HG02642 (cell line): ENCODE measurements around the gene SLC17A9.
A peak's percentile ranks its signal among the peaks of the same experiment; 100 is the strongest.

Source experiments
- ATAC-seq: cut with Tn5 transposase; IDR thresholded peaks from one replicate; pipeline ENCODE4 v1.9.1; 2021; ENCODE audit warnings: mild to moderate bottlenecking; ENCODE audit not compliant: unreplicated experiment, poor library complexity

The SLC17A9 gene

GRCh38 chr20:62937268-62938104 is 15.0 kb upstream of the SLC17A9 start:
- peak; percentile 85 for ATAC-seq

- peak; percentile 48 for ATAC-seq
These were observed 14.2 kb upstream of the SLC17A9 start, which contains the start of gene GID8 for GRCh38 chr20:62938105-62938888. Gene GID8 (plus strand): TSS chr20:62938147. CDS start chr20:62941503, 3,356 bp downstream.

- no peak for ATAC-seq
These were observed 11.6 kb upstream of the SLC17A9 start for GRCh38 chr20:62940875-62941274.

- no peak for ATAC-seq
These were observed 10.7 kb upstream of the SLC17A9 start for GRCh38 chr20:62941792-62942191.

DNA sequence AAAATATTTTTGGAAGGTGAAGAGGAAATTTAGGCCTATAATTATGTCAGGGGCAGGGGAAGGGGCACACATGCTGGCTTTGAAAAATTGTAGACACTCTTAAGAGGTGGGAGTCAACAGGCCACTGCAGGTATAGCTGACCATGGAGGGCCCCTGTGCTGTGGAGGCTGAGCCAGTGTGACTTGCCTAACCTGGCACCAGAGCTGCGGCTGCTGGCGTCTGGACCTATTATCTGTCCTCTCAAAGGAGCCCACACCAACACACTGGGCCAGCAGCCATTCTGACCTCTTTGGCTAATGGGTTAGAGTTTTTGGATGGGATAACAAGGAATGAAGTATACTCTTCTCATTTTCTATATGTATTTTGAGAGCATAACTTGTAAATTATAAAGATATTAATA is 10.1 kb upstream of the SLC17A9 start:
- no peak for ATAC-seq

DNA sequence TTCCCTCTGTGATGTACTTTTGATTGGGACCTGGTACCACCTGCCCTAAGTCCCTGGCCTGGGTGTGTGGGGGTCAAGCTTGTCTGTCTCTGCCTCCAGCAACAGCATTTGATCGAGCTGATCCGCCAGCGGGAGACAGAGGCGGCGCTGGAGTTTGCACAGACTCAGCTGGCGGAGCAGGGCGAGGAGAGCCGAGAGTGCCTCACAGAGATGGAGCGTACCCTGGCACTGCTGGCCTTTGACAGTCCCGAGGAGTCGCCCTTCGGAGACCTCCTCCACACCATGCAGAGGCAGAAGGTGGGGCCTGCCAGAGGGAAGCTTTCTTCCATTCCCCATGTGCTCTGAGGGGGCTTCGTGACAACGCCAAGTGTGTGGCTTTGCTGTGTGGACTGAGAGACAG is 9.1 kb upstream of the SLC17A9 start:
- no peak for ATAC-seq

DNA sequence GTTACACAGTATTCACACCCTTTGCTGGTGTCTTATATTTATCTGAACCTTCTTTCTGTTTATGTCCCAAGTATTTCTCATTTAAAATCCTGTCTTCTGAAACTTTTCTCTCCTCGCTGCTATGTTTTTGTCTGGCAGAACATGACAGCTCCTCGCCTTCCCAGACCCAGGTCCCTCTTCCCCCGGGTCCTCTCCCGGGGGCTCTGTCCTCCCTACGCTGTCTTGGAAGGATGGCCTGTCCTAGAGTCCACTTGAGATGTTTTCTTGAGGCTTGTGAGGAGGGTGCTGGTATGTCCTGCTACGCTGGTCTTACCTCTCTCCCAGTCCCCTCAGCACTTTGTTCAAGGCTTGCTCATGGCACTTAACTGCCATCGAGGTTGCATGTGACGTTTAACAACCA is 8.3 kb upstream of the SLC17A9 start:
- ATAC-seq, result no peak

DNA sequence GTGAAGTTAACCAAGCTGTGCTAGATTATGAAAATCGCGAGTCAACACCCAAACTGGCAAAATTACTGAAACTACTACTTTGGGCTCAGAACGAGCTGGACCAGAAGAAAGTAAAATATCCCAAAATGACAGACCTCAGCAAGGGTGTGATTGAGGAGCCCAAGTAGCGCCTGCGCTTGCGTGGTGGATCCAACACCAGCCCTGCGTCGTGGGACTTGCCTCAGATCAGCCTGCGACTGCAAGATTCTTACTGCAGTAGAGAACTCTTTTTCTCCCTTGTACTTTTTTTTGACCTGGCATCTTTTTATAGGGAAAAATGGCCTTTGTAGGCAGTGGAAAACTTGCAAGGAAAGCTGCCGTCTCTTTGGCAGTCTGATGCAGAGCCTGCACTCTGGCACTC is 7.8 kb upstream of the SLC17A9 start:
- ATAC-seq, result no peak

GRCh38 chr20:62945771-62946339 is 6.7 kb upstream of the SLC17A9 start:
- ATAC-seq, result no peak

- ATAC-seq, result no peak
These were observed 5.6 kb upstream of the SLC17A9 start for GRCh38 chr20:62946918-62947317.

GRCh38 chr20:62947532-62948300 is 4.8 kb upstream of the SLC17A9 start:
- ATAC-seq, result no peak

DNA sequence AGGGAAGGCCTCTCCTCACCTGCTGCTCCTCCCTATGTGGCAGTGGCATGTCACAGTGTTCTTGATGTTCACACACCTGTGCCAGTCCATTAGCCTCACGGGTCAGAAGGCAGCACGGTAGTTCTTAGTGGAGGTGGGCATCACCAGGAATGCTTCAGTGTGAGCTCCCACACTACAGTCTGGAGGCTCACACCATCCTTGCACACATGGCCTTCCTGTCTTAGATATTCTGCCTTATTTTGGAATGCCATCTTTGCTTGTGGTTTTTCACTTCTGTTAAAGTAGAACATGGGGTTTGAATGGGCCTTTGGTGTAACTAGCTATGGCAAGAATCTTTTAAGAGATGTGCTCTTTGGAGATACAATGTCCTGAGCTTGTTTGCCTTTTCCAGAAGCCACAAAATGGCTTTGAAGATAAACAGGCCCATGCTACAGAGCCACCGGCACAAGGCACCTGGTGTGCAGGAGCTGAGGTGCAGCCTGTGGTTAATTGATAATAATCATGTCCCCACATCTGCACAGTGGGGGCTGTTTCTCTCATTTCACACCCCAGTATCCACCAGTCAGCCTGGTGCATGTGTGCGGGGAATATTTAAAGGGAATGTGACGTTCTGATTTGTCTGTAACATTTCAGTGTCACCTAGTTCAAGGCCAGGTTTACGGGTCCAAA is 3.2 kb upstream of the SLC17A9 start:
- ATAC-seq, result no peak

GRCh38 chr20:62949962-62950361 is 2.5 kb upstream of the SLC17A9 start:
- no peak for ATAC-seq

DNA sequence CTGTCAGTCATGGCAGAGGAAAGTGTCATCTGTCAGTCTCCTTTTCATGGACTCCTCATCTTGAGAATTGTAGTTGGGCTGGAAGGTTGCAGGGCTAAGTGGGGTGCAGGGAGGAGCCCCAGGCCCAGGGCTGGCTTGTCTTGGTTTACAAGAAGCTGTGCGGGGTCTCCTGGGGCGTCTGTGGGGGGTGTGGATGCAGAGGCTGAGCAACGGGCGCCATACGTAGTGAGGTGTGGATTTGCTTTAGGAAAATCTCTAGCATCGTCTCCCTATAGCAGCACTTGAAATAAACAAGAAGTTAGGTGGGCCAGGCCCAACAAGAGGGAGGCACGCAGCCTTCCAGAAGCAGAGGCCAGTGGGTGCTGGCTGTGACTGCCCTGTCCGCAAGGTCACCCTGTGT is 1.8 kb upstream of the SLC17A9 start:
- no peak for ATAC-seq

DNA sequence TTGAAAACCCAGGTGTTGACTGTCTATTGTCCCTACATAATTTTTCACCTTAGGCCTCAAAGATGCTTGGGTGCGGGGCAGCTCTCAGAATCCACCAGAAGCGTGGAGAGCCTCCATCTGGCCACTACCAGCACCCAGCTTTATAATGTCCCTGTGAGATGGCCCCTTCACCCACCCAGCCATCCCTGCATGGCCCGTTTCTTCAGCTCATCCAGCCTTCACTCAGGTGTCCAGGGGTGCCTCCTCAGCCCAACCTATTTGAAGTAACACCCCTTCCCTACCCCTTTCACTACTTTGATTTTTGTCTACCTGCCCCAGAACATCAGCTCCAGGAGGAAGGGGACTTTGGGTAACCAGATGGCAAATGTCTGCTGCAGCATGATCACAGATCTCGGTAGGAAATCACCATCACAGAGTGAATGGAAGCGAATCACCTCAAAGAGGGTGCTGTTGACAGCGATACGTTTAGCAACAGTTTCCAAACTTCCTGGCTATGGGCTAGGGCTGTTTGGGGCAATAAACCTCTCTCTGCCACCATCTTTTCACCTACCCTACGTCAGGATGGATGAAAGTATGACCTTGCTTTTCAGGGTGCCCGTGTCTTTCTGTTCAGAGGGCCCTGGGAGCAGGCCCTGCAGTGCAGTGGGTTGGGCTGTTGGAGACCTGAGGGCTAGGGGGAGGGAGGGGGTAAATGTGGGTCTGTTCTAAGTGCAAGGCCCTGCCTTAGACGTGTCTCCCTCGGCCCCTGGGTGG is 1.2 kb upstream of the SLC17A9 start:
- ATAC-seq, result no peak

GRCh38 chr20:62951896-62952372 is 575 bp upstream of the SLC17A9 start:
- ATAC-seq, result no peak

DNA sequence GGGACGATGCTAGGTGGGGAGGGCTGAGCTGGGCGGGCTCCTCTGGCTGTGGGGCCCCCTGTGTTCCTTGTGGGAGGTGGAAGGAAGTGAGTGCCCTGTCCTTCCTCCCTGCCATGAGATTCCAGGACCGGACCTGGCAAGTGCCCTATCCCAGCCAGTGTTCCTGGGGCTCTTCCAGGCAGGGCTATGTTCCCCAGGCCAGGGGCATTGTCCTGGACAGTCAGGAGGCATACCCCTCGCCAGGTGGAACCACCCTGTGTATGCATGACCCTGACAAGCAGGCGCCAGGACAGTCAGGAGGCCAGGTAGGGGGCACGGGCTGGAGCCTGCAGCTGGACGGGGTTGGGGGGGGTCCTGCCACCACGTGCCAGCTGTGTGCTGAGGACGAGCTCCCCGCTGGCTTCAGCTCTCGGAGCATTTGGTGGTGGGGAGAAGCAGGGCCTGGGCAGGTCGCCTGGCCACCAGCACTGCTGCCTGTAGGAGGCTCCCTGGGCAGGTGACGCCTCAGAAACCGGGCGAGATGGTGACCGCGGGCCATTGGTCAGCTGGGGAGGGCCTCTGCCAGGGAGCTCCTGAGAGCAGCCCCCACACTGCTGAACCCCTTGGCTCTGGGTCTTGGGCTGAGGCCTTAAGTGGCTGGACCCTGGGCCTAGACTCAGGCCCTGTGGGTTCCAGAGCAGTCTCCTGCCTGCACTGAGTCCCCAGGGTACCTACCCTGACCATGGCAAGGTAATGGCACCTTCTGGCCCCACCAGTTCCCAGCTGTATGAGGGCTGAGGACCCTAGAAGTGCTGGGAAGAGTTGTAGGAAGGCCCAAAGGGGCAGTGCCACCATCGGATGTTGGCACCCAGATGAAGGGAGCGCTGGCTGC is 694 bp downstream of the SLC17A9 start:
- ATAC-seq, result no peak
